Measurements from ENCODE around the gene HSP90AB1. TPM values are rescaled to one million over a fixed set of nuclear protein-coding genes. Genes with fewer than 3 reads are reported as not detected.

The HSP90AB1 gene
- total RNA-seq, 8 experiments from 2014 or later: 588 to 1,345 (median 878) TPM

DNA sequence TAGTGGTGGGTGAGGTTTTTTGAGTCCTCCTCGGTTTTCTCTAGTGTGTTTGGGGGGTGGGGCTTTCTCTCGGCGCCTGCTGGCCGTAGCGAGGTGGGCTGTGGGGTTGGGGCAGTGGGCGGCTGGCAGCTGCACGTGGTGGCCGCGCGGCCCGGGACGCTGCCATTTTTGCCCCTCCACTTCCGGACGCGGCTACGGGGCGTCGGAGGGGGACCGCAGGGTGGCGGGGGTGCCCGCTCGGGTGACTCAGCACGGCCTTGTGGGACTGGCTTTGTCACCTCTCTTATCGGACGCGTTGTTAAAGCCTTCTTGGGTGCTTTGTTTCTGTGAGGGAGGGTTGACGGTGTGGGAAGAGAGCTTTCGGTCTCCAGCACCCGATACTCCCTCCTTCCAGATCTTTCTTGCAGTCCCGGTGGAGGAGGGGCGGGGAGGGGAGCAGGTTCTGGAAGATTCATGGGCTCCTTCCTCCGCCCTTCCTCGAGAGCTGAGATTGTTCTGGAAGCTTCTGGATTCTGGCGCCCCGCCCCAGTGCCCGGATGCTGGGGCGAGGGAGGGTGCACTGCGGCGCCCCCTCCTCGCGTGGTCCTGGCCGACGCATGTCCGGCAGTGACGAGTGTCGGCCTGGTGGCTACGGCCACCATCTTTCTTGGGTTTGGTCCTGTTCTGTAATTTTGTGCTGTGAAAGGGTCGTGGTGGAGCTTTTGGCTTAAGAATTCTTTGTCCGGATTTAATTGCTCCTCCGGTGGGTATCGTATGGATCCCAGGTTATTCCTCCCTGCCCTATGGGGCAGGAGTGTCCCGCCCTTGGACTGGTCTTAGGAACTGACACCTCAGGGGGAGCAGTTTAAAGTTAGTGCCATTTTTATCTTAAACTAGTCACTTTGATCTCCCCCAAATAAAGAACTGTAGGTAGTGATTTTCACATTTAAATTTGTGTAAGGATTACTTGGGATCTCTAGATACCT, 719 bp downstream of the HSP90AB1 start:
- Histone ChIP-seq H3K4me1 (replicated peaks in 1 of 2) (peaks cover 19 to 29% of the 10 kb centered on the region in 2 donors), H3K27ac (peak overlapping the region; percentile 96 to 97), H3K4me3 (peak overlapping the region; percentile 89 to 98 (median 95))
- WGBS, 10 experiments: 0 to 2% (median 0%) methylated on average over 1 to 11 of the region's 52 CpGs; no CpG with 5 or more reads in 4 of the 10 experiments
- in situ Hi-C loops (cut with MboI; ENCODE audit: low pct_unique_long_range_greater_than_20kb in 2 of 9, low sequenced_read_pairs in 9 of 9, unreplicated experiment in 9 of 9): loop anchor here in 1 of 9 experiments (25.0 kb wide), 1 partner anchor 135 kb away; no protein-coding TSS in a partner anchor
- peak; percentile 12 to 34 (median 22) for ATAC-seq (replicated peaks in 6 of 8)

DNA sequence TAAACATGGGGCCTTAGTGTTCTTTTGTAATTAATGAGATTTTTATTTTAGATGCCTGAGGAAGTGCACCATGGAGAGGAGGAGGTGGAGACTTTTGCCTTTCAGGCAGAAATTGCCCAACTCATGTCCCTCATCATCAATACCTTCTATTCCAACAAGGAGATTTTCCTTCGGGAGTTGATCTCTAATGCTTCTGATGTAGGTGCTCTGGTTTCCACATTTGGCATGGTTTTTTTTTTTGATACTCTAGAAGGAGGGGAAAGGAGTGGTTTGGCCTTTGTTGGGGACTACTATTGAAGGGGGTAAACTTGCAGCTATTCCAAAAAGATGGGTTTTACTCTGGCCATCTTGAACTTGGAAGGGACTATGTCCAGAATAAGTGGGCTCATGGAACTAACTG, 1.7 kb downstream of the HSP90AB1 start:
- WGBS, 10 experiments: 17 to 83% (median 38%) methylated on average over 1 of the region's 1 CpG; no CpG with 5 or more reads in 5 of the 10 experiments
- Histone ChIP-seq H3K4me3 (peak overlapping the region; percentile 89 to 98 (median 95)), H3K27ac (peak overlapping the region in 1 of 2 donors; percentile 96), H3K4me1 (replicated peaks in 1 of 2) (peaks cover 19 to 29% of the 10 kb centered on the region in 2 donors)
- no peak for ATAC-seq (replicated peaks in 6 of 8)
- in situ Hi-C loops (cut with MboI; ENCODE audit: low pct_unique_long_range_greater_than_20kb in 2 of 9, low sequenced_read_pairs in 9 of 9, unreplicated experiment in 9 of 9): loop anchor here in 1 of 9 experiments (25.0 kb wide), 1 partner anchor 136 kb away; no protein-coding TSS in a partner anchor

DNA sequence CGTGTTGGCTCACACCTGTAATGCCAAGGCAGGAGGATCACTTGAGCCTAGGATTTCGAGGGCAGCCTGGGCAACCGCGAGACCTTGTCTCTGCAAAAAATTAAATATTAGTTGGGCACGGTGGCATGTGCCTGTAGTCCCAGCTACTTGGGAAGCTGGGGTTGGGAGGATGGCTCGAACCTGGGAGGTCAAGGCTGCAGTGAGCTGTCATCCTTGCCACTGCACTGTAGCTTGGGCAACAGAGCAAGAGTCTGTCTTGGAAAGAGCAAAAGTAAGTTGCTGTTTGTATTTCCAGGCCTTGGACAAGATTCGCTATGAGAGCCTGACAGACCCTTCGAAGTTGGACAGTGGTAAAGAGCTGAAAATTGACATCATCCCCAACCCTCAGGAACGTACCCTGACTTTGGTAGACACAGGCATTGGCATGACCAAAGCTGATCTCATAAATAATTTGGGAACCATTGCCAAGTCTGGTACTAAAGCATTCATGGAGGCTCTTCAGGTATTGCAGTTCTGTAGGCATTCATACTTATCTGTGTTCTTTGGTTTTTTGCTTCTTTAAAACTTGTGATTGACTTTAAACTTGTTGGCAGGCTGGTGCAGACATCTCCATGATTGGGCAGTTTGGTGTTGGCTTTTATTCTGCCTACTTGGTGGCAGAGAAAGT, 2.3 kb downstream of the HSP90AB1 start:
- no peak for ATAC-seq (replicated peaks in 6 of 8)
- in situ Hi-C loops (cut with MboI; ENCODE audit: low pct_unique_long_range_greater_than_20kb in 2 of 9, low sequenced_read_pairs in 9 of 9, unreplicated experiment in 9 of 9): loop anchor here in 1 of 9 experiments (25.0 kb wide), 1 partner anchor 137 kb away; no protein-coding TSS in a partner anchor
- H3K4me3 ChIP-seq: peak overlapping the region in 3 of 5 donors; percentile 89 to 96 (median 92)
- peaks cover 19 to 31% of the 10 kb centered on the region in 2 donors for H3K4me1 ChIP-seq (replicated peaks in 1 of 2)
- WGBS, 10 experiments: 21 to 100% (median 84%) methylated on average over 1 to 7 of the region's 9 CpGs; no CpG with 5 or more reads in 3 of the 10 experiments
- H3K27ac ChIP-seq: no peak overlapping the region

DNA sequence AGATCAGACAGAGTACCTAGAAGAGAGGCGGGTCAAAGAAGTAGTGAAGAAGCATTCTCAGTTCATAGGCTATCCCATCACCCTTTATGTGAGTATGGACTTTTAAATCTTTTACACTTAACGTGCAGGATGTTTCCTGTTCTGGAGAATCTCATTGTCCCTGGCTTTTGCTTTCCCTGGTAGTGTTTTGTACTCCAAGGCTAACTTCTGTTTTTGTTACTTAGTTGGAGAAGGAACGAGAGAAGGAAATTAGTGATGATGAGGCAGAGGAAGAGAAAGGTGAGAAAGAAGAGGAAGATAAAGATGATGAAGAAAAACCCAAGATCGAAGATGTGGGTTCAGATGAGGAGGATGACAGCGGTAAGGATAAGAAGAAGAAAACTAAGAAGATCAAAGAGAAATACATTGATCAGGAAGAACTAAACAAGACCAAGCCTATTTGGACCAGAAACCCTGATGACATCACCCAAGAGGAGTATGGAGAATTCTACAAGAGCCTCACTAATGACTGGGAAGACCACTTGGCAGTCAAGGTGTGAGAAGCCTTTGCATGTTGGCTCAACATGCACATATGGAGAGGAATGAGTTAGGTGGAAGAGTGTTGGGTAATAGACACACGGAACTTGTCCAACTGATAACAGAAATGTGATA, 3.3 kb downstream of the HSP90AB1 start:
- Histone ChIP-seq H3K4me3 (peak overlapping the region in 2 of 5 donors; percentile 89 to 96), H3K27ac (no peak overlapping the region), H3K4me1 (replicated peaks in 1 of 2) (peaks cover 18 to 32% of the 10 kb centered on the region in 2 donors)
- in situ Hi-C loops (cut with MboI; ENCODE audit: low pct_unique_long_range_greater_than_20kb in 2 of 9, low sequenced_read_pairs in 9 of 9, unreplicated experiment in 9 of 9): no loop called here
- ATAC-seq (replicated peaks in 6 of 8): no peak
- 53 to 100% (median 93%) methylated on average over 1 to 6 of the region's 6 CpGs for WGBS, 10 experiments

DNA sequence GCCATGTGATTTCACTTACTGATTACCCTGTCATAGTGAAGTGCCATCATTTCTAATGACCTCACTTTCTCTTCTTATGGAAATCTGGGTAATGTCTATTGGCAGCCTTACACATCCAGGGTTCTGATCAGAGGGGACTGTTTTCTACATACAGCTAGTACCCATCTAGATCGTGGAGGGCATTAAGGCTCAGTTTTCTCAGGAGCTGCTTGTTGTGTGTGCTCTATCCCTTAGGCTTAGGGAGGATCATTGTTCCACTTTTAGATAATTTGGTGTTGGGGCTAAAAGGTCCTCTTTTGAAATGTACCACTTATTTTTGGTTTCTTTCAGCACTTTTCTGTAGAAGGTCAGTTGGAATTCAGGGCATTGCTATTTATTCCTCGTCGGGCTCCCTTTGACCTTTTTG, 3.8 kb downstream of the HSP90AB1 start:
- in situ Hi-C loops (cut with MboI; ENCODE audit: low pct_unique_long_range_greater_than_20kb in 2 of 9, low sequenced_read_pairs in 9 of 9, unreplicated experiment in 9 of 9): no loop called here

DNA sequence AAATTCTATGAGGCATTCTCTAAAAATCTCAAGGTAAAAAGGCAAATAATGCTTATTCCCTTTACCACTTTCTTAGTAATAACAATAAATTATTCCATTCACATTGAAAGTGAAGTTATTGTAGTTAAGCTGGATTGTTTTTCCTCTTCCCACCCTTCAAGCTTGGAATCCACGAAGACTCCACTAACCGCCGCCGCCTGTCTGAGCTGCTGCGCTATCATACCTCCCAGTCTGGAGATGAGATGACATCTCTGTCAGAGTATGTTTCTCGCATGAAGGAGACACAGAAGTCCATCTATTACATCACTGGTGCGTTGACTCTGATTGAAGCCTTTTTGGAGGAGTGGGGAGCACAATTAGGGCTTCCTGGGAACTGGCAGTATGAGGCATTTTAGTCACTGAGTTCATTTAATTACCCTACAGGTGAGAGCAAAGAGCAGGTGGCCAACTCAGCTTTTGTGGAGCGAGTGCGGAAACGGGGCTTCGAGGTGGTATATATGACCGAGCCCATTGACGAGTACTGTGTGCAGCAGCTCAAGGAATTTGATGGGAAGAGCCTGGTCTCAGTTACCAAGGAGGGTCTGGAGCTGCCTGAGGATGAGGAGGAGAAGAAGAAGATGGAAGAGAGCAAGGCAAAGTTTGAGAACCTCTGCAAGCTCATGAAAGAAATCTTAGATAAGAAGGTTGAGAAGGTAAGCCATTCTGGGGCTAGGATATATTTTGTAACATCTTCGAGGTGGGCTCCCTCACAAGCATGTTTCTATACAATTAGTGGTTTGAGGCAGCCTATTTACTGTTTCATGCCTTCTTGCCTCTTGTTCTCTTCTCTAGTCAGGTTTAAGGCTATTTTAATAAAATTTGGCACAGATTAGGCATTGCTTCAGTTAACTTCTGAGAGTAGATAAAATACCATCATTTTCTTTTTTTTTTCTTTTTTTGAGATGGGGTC, 4.9 kb downstream of the HSP90AB1 start:
- in situ Hi-C loops (cut with MboI; ENCODE audit: low pct_unique_long_range_greater_than_20kb in 2 of 9, low sequenced_read_pairs in 9 of 9, unreplicated experiment in 9 of 9): no loop called here
- no peak overlapping the region for H3K4me3 ChIP-seq

More for the DNA sequence above, 3.8 kb downstream of the HSP90AB1 start:
- Histone ChIP-seq H3K4me1 (replicated peaks in 1 of 2) (peaks cover 14 to 32% of the 10 kb centered on the region in 2 donors), H3K4me3 (no peak overlapping the region), H3K27ac (no peak overlapping the region)
- no peak for ATAC-seq (replicated peaks in 6 of 8)
- WGBS, 10 experiments: 43 to 100% (median 91%) methylated on average over 1 to 3 of the region's 3 CpGs; no CpG with 5 or more reads in 4 of the 10 experiments

DNA sequence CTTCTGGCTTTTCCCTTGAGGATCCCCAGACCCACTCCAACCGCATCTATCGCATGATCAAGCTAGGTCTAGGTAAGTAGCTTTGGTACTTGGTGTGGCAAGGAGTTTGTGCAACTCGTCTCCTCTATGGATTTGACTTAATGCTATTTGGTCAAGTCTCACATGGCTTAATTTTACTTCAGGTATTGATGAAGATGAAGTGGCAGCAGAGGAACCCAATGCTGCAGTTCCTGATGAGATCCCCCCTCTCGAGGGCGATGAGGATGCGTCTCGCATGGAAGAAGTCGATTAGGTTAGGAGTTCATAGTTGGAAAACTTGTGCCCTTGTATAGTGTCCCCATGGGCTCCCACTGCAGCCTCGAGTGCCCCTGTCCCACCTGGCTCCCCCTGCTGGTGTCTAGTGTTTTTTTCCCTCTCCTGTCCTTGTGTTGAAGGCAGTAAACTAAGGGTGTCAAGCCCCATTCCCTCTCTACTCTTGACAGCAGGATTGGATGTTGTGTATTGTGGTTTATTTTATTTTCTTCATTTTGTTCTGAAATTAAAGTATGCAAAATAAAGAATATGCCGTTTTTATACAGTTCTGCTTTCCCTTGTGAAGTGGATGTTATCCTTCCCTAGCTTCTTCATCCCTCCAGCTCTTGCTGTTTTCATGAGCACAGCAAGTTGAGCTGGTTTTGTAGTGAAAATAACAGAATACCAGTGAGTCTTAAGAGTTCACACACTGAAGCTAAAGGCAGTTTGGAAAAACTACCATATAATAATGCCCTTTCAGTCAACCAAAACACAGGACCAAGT, 6.6 kb downstream of the HSP90AB1 start:
- WGBS, 10 experiments: 23 to 94% (median 71%) methylated on average over 1 to 7 of the region's 10 CpGs; no CpG with 5 or more reads in 2 of the 10 experiments
- no peak overlapping the region for H3K27ac ChIP-seq
- no peak for ATAC-seq (replicated peaks in 6 of 8)
- peaks cover 21 to 39% of the 10 kb centered on the region in 2 donors for H3K4me1 ChIP-seq (replicated peaks in 1 of 2)
- in situ Hi-C loops (cut with MboI; ENCODE audit: low pct_unique_long_range_greater_than_20kb in 2 of 9, low sequenced_read_pairs in 9 of 9, unreplicated experiment in 9 of 9): no loop called here
- no peak overlapping the region for H3K4me3 ChIP-seq

More for the DNA sequence above, 4.9 kb downstream of the HSP90AB1 start:
- WGBS, 10 experiments: 76 to 95% (median 90%) methylated on average over 3 to 13 of the region's 14 CpGs; no CpG with 5 or more reads in 3 of the 10 experiments
- Histone ChIP-seq H3K4me1 (replicated peaks in 1 of 2) (peaks cover 18 to 36% of the 10 kb centered on the region in 2 donors), H3K27ac (no peak overlapping the region)
- ATAC-seq (replicated peaks in 6 of 8): no peak

DNA sequence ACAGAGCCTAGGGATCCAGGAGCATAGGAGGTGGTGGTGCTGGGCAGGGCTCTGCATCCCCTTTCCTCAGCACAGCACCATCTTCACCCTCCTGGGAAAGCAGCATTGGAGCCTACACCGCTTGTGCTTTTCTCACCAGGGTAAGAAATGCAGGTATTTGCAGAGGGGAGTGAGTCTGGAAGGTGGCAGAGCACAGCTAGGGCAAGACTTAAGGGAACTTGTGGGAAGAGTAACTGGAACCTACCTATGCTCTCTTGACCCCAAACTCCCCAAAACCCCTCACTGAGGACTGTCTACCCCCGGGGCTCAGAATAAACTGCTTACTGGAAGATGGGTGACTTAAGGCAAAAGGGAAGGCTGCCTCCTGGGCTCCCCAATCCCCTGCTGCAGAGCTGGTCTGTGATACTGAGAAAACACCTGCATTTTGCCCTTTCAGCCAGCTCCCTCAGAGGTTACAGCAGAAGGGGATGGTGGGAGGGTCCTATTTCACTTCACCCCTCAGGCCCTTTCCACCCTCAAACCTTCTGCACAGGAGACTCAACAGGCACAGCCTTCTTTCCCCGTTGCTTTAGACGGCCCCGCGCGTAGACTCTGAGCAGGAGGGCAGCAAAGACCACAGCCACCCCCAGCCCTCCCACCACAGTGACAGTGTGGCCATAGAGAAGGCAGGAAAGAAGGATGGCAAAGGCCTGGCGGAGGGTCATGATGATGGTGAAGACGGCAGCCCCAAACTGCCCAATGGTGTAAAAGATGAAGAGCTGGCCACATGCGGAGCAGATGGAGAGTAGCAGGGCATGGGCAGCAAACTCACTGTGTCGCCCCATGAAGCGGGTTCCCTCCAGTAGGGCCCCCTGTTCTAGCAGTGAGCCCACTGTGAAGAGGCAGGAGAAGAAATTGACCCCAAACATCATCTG, 7.5 kb downstream of the HSP90AB1 start:
- peaks cover 14 to 30% of the 10 kb centered on the region in 2 donors for H3K4me1 ChIP-seq (replicated peaks in 1 of 2)
- peak in 1 of 8 experiments; percentile 0 for ATAC-seq (replicated peaks in 6 of 8)
- WGBS, 10 experiments: 39 to 95% (median 70%) methylated on average over 1 to 5 of the region's 12 CpGs; no CpG with 5 or more reads in 3 of the 10 experiments
- no peak overlapping the region for H3K27ac ChIP-seq
- H3K4me3 ChIP-seq: no peak overlapping the region
- in situ Hi-C loops (cut with MboI; ENCODE audit: low pct_unique_long_range_greater_than_20kb in 2 of 9, low sequenced_read_pairs in 9 of 9, unreplicated experiment in 9 of 9): no loop called here

DNA sequence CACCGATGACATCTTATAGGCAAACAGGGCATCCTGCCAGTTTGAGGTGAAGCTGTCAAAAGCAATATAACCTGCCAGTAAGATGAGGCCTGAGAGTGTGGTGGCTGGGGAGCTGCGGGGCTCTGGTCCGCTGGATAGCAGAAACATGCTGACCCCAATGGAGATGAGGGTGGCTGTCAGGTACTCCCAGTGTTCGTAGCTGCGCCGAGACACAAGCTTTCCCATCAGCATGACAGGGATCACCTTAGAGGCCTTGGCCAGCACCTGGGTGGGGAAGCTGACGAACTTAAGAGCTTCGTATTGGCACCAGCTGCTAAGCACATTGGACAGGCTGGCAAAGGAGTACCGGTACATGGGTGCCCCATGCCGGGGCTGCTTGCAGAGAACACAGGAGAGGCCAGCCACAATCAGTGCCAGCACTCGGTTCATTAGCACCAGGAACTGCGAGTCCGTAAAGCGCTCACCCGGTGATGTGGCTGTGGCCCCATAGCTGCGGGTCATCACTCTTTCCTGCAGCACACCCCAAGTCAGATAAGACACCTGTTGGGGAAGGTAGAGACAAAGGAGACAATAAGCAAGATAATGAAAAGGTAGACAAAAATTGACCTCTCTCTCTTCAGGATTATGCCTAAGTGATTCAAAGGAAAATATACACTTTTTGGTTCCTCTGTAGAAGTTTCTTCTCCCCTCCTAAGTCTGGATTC, 8.4 kb downstream of the HSP90AB1 start:
- Histone ChIP-seq H3K4me1 (replicated peaks in 1 of 2) (peaks cover 14 to 24% of the 10 kb centered on the region in 2 donors), H3K27ac (no peak overlapping the region), H3K4me3 (peak overlapping the region in 1 of 5 donors; percentile 15)
- ATAC-seq (replicated peaks in 6 of 8): peak in 3 of 8 experiments; percentile 0 to 1 (median 0)
- 40 to 100% (median 78%) methylated on average over 1 to 10 of the region's 16 CpGs; no CpG with 5 or more reads in 4 of the 10 experiments for WGBS, 10 experiments
- in situ Hi-C loops (cut with MboI; ENCODE audit: low pct_unique_long_range_greater_than_20kb in 2 of 9, low sequenced_read_pairs in 9 of 9, unreplicated experiment in 9 of 9): no loop called here
